Activated CD4-positive, alpha-beta T cell treated with anti-CD3 and anti-CD28 coated beads, Interleukin-2, amount 50 U/mL, for 4 hours (primary cell): ENCODE measurements around the gene SMIM31.

Experiments used
- DNase-seq, 2 experiments: peaks; one replicate each; pipeline ENCODE4 v3.0.0-alpha.2; 2020

The SMIM31 gene

GRCh38 chr4:164753873-164754488 lies at the start of gene SMIM31:
TSS of gene SMIM31 (plus strand) at chr4:164754131. CDS start at chr4:164770444, 16,313 bp downstream.
- DNase-seq = no peak

- DNase-seq = no peak
Observed at GRCh38 chr4:164706675-164707074, 47.3 kb upstream of the SMIM31 start.

- DNase-seq = no peak
Observed at GRCh38 chr4:164716901-164717300, 37.0 kb upstream of the SMIM31 start.

GRCh38 chr4:164718827-164719226 lies 35.1 kb upstream of the SMIM31 start:
- no peak for DNase-seq

- no peak for DNase-seq
Observed at GRCh38 chr4:164725066-164725465, 28.9 kb upstream of the SMIM31 start.

GRCh38 chr4:164730705-164731393 lies 23.1 kb upstream of the SMIM31 start:
- DNase-seq = no peak

- DNase-seq = peak; percentile 13 to 21
Observed at GRCh38 chr4:164731827-164732474, 22.0 kb upstream of the SMIM31 start.

- DNase-seq = no peak
Observed at GRCh38 chr4:164734484-164734883, 19.4 kb upstream of the SMIM31 start.

GRCh38 chr4:164748375-164748774 lies 5.6 kb upstream of the SMIM31 start:
- DNase-seq = no peak

GRCh38 chr4:164755432-164755831 lies 1.5 kb downstream of the SMIM31 start:
- DNase-seq = no peak

- no peak for DNase-seq
Observed at GRCh38 chr4:164756686-164757085, 2.8 kb downstream of the SMIM31 start.

- DNase-seq = no peak
Observed at GRCh38 chr4:164761241-164761640, 7.3 kb downstream of the SMIM31 start.

- no peak for DNase-seq
Observed at GRCh38 chr4:164761746-164762275, 7.9 kb downstream of the SMIM31 start.

GRCh38 chr4:164765096-164765495 lies 11.2 kb downstream of the SMIM31 start:
- no peak for DNase-seq

- DNase-seq = no peak
Observed at GRCh38 chr4:164765833-164766232, 11.9 kb downstream of the SMIM31 start.

GRCh38 chr4:164768516-164768915 lies 14.6 kb downstream of the SMIM31 start:
- no peak for DNase-seq

GRCh38 chr4:164770010-164770724 lies 16.2 kb downstream of the SMIM31 start:
- no peak for DNase-seq

- no peak for DNase-seq
Observed at GRCh38 chr4:164771088-164771487, 17.2 kb downstream of the SMIM31 start.

GRCh38 chr4:164772076-164772475 lies 18.1 kb downstream of the SMIM31 start:
- no peak for DNase-seq

GRCh38 chr4:164779080-164779479 lies 25.1 kb downstream of the SMIM31 start:
- no peak for DNase-seq

- DNase-seq = no peak
Observed at GRCh38 chr4:164779811-164780216, 25.9 kb downstream of the SMIM31 start.

GRCh38 chr4:164780839-164781238 lies 26.9 kb downstream of the SMIM31 start:
- DNase-seq = no peak

- DNase-seq = no peak
Observed at GRCh38 chr4:164783976-164784375, 30.0 kb downstream of the SMIM31 start.
